LHCN-M2 (cell line): ENCODE data around the gene GPR152. TPM values are rescaled to one million over a fixed set of nuclear protein-coding genes. Genes with fewer than 3 reads are reported as not detected.

Experiments
- DNase-seq: peaks from one replicate; pipeline ENCODE4 v3.0.0-alpha.2; 2012; ENCODE audit warnings: low read depth
- polyA plus RNA-seq: library from polyadenylated mRNA; unstranded; fragments of >200 nt; gene quantifications from one replicate; pipeline ENCODE4 v1.2.1, GENCODE V29; 2012; ENCODE audit warnings: missing spikeins
- total RNA-seq: library from RNA; depleted of rRNA; stranded (reverse); fragments of >200 nt; gene quantifications from 2 replicates; pipeline ENCODE4 v1.2.3, GENCODE V29; 2014; rRNA removed

GPR152 gene, protein sequence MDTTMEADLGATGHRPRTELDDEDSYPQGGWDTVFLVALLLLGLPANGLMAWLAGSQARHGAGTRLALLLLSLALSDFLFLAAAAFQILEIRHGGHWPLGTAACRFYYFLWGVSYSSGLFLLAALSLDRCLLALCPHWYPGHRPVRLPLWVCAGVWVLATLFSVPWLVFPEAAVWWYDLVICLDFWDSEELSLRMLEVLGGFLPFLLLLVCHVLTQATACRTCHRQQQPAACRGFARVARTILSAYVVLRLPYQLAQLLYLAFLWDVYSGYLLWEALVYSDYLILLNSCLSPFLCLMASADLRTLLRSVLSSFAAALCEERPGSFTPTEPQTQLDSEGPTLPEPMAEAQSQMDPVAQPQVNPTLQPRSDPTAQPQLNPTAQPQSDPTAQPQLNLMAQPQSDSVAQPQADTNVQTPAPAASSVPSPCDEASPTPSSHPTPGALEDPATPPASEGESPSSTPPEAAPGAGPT
- total RNA-seq, result not detected in 2 replicates
- polyA plus RNA-seq, result not detected

DNA sequence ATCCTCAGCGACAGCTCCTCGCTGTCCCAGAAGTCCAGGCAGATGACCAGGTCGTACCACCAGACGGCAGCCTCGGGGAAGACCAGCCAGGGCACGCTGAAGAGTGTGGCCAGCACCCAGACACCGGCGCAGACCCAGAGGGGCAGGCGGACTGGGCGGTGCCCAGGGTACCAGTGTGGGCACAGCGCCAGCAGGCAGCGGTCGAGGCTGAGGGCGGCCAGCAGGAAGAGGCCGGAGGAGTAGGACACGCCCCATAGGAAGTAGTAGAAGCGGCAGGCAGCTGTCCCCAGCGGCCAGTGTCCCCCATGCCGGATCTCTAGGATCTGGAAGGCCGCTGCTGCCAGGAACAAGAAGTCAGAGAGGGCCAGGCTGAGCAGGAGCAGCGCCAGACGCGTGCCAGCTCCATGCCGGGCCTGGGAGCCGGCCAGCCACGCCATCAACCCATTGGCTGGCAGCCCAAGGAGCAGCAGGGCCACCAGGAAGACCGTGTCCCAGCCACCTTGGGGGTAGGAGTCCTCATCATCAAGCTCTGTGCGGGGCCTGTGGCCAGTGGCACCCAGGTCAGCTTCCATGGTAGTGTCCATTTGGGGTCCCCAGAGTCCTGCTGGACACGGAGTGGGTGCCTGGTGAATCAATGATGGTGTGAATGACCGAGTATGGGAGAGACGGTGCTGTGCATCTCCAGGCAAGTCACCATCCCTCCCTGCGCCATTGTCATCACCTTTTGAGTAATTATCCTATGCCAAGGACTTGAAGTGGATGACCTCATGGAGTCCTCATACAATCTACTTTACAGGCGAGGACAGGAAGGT, at the start of gene GPR152:
Gene GPR152 (minus strand): TSS at position 589 of the 812 bp plus-strand sequence. CDS start 5 bp downstream, at position 584.
- DNase-seq, result peak; percentile 38

DNA sequence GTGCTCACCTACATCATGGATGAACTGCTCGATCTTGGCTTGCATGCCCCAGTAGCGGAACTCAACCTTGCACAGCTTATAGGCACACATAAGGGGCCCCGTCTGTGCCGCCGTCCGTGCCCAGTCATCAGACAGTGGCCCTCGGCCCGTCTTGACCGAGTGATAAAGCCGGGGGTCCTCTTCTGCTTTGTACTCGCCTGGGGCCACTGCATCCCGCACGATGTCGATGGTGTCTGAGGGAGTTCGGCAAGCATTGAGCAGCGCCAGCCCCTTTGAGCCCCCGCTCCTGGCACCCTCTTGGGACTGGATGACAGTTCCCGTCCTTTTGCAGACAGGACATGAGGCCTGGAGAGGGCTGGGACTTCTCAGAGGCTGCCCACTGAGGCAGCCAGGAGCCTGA, 49.3 kb upstream of the GPR152 start:
- no peak for DNase-seq

DNA sequence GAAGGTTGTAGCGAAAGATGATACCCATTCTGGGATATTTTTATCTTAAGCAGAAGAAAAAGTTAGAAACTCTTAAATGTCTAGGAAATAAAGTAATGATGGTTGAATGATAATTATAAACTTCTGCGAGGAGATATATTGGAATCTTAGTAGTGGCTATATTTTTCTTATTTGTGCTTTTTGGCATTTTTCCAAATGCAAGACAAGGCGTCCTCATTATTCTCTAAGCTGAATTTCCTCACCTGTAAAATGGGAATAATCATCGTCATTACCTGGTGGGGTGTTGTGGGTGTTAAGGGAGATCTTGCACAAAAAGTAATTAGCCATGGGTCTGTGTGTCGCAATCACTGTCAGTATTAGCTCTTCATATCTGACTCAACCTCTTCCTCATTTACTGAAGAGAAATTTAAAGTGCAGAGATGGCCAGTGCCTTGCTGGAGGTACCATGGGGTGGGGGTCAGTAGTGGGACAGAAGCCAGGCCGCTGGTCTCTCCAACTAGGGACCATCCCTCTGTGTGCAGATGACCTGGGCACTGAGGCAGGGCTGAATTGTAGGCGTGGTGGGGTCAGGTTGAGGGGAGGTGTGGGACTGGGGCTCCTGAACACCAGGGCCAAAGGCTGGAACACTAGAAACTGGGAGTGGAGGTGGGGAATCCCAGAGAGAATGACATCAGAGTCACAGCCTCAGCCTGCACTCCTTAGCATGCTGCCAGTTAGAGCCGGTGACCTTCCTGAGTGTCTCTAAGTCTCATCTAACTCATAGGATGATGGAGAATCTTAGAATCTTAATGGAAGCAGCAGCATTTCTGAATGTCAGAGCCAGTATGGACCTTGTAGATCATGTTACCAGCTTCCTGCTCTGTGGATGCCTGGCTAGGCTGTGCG, 48.5 kb upstream of the GPR152 start:
- no peak for DNase-seq

DNA sequence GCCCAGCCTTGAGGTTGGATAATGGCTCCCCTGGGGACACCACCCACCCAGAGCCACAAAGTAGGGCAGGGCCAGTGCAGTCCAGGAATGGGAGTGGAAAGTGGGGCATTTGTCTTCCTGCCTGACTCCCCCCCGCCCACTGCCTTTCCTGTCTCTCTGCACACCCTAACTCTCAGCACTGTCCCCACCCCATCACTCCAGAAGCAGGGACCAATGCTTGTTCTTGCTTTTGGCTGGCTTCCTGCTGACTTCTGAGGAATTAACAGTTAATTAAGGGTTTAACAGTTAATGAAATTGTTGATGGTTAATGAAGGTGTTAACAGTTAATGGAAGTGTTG, 47.9 kb upstream of the GPR152 start:
- no peak for DNase-seq

DNA sequence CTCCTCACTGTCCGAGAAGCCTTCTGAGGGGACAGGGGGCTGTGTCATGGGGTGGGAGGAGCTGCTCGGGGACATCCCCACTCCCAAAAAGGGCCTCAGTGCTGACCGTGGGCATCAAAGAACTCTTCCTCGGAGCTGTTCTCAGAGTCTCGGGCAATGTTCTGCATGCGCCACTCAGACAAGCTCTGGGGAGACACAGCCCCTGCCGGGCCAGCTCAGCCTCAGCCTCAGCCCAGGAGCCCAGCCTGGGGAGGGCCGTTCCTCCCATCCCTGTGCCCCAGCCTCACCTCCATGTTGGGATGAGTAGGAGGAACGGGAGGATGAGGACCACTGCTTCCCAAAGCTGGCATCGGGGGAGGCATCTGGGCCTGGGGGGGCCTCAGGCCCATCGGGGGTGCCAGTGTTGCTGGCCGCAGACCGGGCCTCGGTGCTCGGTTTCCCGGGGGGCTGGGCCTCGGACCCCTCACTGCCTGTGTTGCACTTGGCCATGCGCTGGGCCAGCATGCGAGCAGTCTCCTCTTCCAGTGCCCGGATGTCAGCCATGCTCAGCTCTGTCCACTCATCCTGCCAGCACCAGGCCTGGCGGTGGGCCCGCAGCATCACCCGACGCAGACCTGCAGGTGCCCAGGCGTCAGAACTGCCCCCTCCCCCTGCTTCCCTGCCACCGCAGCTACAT, 47.4 kb upstream of the GPR152 start:
- DNase-seq, result no peak

DNA sequence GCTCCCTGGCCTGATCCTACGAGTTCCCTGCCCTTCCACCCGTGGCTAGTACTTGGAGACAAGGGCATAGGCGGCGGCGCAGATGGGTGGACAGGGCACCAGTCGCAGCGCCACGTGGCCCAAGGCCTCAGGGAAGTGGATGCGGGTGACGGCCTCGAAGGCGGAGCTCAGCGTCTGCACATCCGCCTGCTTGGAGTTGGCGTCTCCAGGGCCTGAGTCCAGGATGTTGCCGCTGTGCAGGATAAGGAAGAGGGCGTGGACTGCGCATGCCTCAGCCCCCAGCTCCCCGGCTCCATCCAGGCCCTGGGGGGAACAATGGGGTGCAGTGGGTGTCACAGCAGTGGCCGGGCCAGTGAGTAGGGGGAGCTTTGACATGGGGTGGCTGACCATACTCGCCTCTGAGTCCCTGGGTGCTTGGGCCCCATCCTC, 46.0 kb upstream of the GPR152 start:
- no peak for DNase-seq

DNA sequence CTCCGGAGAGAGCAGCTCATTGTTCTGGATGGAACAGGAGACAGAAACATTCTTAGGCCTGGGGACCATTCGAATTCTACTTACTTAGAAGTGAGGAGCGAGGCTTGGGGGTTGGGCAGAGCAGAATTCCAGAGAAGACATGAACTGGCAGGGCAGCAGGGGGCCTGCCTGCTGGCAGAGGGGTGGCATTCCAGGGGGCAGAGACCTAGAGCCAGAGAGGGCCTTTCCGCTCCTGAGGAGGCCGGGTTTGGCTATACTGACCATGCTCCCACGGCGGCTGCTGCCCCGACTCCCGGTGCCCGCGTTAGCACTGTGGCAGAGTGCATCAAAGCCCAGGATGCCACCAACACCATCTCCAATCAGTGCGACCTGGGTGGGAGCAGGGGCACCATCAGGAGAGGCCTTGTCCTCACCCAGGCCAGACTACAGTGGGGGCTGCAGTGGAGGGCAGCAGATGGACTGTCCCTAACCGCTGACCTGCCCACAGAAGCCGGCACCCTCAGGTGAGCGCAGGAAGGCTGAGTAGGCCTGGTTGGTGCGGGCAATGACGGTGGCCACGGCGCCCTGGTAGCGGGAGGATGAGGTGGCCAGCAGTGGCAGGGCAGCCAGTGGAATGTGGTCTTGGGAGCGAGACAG, 45.2 kb upstream of the GPR152 start:
- no peak for DNase-seq

DNA sequence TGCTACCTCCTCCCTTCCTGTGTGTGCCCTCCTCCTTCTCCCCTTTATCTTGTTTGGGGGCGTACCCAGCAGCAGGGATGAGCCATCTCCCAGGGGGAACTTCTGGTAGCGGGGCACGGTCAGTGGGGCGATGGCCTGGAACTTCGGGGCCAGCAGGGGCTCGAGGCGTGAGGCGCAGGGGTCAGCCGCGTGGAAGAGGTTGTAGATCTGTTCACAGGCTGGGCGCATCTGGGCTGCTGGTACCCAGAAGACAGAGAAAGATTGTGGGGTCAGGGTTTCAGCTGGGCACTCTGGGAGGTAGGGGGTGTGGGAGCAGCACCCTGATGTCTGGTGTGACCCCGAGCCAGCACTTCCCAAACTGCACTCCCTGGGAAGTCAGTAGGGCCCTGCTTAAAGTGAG, 43.6 kb upstream of the GPR152 start:
- no peak for DNase-seq

DNA sequence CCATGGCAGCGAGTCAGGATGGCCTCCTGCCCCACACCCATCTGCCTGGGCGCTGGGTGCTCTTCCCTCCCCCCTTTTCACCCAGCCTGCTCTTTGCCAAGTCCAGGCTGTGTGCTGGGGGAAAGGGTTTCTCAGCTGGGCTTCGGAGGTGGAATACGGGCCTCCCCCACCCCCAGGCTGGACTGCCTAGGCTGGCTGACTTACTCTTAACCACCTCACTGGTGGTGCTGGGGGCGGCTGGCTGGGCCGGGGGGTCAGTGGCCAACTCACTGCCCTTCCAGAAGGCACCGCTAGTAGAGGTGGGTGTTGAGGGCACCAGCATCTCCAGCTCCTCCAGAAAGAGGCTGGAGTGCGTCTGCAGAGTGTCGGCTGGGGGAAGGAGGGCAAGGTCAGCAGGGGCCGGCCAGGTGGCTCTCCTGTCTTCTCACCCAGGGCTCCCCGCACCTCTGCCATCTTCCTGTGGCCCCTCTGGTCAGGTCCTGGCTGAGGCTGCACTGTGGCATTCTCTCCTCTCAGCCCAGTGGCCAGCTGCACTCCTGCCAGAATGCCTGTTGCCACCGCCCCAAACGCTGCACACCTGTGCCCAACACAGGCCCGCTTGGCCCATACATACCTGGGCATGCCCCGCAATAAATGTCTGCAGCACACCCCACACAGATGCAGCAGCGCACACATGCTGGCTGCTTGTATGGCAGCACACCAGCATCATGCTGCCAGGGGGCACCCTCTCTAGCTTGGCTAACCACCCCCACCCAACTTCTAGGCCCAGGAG, 42.9 kb upstream of the GPR152 start:
- no peak for DNase-seq

DNA sequence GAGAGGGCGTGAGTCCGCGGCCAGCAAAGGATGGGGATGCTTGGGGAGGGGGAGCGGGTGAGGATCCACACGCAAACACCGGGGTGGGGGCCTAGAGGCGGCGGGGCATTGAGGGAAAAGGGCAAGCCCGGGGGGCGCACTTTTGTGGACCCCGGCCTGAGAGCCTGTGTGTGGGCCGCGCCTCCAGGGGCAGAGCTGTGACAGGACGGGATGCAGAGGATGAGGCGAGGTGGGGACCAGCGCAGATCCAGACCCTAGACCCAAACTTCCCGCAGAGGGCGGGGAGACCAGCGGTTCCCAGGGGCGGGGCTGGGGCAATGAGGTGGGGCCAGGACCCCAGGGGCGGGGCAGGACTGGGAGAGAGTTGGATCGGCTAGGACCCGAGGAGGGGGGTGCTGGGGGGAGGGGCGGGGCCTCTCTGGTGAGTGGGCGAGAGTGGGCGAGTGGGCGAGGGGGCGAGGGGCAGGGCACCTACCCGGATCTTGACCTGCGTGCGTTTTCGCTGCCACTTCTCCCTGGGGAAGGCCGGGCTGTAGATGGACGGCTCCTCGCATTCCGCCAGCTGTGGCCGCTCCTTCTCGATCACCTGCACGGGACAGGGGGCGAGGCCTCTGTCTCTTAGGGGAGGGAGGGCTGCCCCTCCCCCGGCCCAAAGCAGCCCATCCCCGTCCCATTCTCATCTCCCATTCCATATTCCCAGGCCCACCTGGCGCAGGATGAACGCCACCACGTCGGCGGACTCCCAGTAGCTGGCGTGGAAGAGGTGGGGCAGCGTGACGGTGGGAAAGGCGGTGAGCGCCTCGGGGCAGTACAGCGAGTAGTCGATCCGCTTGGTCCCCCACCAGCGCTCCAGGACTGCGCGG, 42.1 kb upstream of the GPR152 start:
- DNase-seq, result no peak

DNA sequence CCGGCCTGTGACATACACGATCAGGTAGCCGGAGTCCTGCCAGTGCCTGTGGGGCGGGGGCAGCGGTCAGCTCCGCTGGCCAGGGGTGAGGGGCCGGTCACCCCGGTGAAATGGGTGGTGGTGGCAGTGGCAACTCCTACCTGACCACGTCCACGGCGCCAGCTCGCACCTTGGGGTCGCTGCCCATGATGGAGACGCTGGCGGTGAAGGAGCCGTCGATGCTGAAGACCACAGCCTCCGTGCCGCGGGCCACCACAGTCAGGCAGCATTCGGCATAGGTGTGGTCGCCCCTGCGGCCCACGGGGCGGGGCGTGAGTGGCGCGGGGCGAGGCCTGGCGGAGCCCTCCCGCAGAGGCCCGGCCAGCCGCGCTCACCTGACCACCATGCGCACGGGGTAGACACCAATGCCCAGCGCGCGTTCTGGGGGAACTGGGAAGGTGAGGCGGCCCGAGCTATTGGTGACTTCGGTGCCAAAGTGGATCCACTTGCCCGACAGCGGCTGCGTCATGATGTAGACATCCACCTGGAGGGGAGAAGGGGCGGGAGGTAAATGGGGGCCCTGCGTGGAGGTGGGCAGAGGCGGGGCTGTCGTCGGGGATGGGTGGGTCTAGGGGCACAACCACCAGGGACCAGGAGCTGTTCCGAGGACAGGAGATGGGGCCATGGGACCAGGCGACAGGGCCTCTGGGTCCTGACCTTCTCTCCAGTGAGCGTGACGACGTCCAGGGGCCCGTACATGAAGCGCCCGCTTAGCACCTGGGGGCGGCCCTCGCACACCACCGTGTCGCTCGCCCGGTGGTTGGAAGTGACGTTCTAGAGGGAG, 41.2 kb upstream of the GPR152 start:
- no peak for DNase-seq

DNA sequence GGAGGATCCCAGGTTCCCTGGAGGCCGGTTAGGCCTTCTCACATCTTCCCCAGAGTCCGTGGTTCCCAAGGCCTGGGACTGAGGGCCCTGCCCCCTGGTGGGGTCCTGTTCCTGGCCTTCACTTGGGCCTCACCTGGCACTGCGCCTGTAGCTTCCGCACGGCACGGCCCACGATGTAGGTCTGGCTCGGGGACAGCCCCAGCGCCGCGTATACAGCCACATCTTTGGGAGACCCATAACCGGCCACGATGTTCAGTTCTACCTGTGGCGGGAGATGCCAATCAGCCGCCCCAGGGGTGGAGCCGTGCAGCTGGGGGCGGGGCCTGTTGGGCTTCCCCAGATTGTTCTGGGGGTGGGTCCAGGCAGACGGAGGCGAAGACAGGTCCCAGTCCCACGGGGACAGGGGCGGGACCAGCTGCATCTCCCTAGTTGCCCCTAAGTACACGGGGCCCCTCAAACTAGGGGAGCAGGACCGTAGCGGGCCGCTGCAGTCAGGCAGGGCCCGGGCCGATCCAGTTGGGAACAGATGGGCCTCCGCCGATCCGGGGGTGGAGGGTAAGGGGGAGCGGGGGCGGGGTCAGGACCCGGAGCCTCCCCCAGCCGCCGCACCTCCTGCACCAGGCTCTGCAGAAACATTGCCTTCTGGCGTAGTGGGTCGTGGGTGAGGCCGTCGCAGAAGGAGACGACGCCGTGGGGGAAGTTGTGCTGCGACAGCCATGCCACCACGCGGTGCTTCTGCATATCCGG, 40.4 kb upstream of the GPR152 start:
- DNase-seq, result no peak

DNA sequence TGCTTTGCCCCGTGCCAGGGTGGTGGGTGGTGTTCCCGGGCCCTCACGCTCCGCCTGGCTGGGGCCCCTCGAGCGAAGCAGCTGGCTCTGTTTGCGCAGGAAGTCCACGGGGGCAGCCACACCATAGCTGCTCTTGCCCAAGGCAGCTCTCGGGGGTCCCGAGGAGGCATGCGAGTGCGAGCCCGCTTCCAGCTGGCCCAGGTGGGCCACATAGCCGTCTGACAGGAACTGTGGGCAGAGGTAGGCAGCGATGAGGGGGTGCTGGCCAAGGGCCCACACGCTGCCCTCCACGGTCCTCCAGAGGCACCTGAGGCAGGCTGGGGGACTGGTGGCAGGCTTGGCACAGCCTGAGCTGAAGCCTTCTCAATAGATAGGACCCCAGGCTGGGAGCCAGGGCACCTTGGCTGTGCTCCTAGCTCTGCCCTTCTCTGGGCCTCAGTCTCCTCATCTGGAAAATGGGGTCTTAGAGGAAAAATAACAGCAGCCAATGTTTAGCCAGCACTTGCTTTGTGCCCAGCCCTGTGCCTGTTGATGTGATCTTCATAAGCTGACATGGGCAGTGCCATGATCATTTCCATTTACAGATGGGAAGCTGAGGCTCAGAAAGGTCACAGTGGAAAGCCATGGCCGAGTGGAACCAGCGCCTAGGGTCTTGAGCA, 39.7 kb upstream of the GPR152 start:
- no peak for DNase-seq

DNA sequence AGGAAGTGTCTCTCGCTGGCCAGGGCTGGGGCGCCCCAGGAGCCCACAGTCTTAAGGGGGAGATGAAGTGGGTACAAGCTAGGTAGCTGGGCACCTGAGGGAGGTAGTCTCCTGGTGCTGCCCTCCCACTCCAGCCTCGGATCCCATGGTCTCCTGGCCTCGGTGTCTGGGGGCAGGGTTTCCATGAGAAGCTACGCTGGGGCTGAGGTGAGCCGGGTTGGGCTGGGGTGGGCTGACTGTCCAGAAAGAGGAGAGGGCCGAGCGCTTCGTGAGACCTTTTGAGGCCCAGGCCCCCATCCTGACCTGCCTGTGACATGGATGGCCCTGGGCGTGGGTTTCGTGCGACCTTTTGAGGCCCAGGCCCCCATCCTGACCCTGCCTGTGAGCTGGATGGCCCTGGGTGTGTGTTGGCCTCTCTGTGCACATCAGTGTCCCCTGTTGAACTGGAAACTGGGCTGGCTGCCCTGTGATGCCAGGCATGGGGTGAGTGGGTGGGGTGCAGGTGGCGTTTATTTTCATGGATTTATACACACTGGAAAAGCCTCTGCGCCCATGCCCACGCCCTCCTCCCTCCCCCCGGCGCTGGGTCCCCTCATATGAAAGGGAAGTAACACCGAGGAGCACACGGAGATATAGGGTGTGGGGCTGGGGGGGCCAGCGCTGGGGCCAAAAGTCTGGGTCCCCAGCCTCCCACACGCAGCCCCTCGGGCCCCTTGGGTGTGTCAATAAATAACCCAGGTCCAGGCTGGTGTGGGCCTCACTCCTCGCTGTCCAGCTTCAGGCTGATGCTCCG, 38.9 kb upstream of the GPR152 start:
- no peak for DNase-seq

DNA sequence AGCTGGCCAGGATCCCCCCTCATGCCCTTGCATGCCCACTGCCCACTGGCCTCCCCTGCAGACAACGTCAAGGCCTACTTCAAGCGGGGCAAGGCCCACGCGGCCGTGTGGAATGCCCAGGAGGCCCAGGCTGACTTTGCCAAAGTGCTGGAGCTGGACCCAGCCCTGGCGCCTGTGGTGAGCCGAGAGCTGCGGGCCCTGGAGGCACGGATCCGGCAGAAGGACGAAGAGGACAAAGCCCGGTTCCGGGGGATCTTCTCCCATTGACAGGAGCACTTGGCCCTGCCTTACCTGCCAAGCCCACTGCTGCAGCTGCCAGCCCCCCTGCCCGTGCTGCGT, 38.2 kb upstream of the GPR152 start:
- DNase-seq, result no peak
